ENCODE measurements around the gene ERCC2. TPM values are rescaled to one million over a fixed set of nuclear protein-coding genes. Genes with fewer than 3 reads are reported as not detected.

ERCC2 gene
- total and polyA plus RNA-seq, 4 experiments from 2014 or later, result 5.1 to 19.3 (median 13.5) TPM

- peak overlapping the region in 1 of 8 donors; percentile 20 for H3K4me3 Mint-ChIP-seq
- peaks cover 23 to 35% of the 10 kb centered on the region in 2 donors for H3K27me3 Mint-ChIP-seq
- POLR2A ChIA-PET (ENCODE audit: partially characterized antibody), result interaction anchor here (0.8 to 1.1 kb wide), 2 partner anchors 76 to 239 kb away, joined by 3 read pairs; no protein-coding TSS in a partner anchor
Measured at GRCh38 chr19:45402298-45403061, 32.1 kb upstream of the ERCC2 start.

GRCh38 chr19:45401815-45402214 lies 31.4 kb upstream of the ERCC2 start:
- H3K36me3 Mint-ChIP-seq, result peaks cover 0 to 7% of the 10 kb centered on the region in 2 donors
- no peak overlapping the region for H3K27ac Mint-ChIP-seq
- CTCF ChIA-PET (ENCODE audit: partially characterized antibody), result interaction anchor here (0.6 to 3.4 kb wide), 3 partner anchors 9 to 77 kb away, joined by 3 to 11 read pairs (median 8); no protein-coding TSS in a partner anchor
- POLR2A ChIA-PET (ENCODE audit: partially characterized antibody), result interaction anchor here (0.8 to 1.1 kb wide), 2 partner anchors 77 to 240 kb away, joined by 3 read pairs; no protein-coding TSS in a partner anchor
- Histone ChIP-seq H3K4me3 (ENCODE audit: low read length in 2 of 2) (no peak overlapping the region), H3K36me3 (ENCODE audit: insufficient read depth, low read length) (no peaks in the 10 kb centered on the region), H3K27me3 (ENCODE audit: insufficient read depth, low read length) (peaks cover 16% of the 10 kb centered on the region), H3K27ac (ENCODE audit: low read depth, low read length) (no peak overlapping the region), H3K4me1 (ENCODE audit: insufficient read depth, low read length) (peaks cover 38% of the 10 kb centered on the region), H3K9me3 (ENCODE audit: control insufficient read depth in 1 of 2, low read length in 2 of 2) (no peaks in the 10 kb centered on the region)
- DNase-seq, result no peak
- no peak overlapping the region for H3K4me3 Mint-ChIP-seq
- H3K27me3 Mint-ChIP-seq, result peaks cover 25 to 39% of the 10 kb centered on the region in 2 donors
- intact Hi-C loops (cut with micrococcal nuclease), result no loop called here
- no peaks in the 10 kb centered on the region for H3K9me3 Mint-ChIP-seq
- H3K4me1 Mint-ChIP-seq, result peaks cover 15 to 42% (median 28%) of the 10 kb centered on the region in 4 donors

More at GRCh38 chr19:45402298-45403061, 32.1 kb upstream of the ERCC2 start:
- peaks cover 0 to 7% of the 10 kb centered on the region in 2 donors for H3K36me3 Mint-ChIP-seq
- no peaks in the 10 kb centered on the region for H3K9me3 ChIP-seq (ENCODE audit: control insufficient read depth in 1 of 2, low read length in 2 of 2)
- no peak for DNase-seq
- no peaks in the 10 kb centered on the region for H3K36me3 ChIP-seq (ENCODE audit: insufficient read depth, low read length)
- H3K4me1 ChIP-seq (ENCODE audit: insufficient read depth, low read length), result peaks cover 45% of the 10 kb centered on the region
- H3K27me3 ChIP-seq (ENCODE audit: insufficient read depth, low read length), result peaks cover 16% of the 10 kb centered on the region
- no peak overlapping the region for H3K4me3 ChIP-seq (ENCODE audit: low read length in 2 of 2)
- H3K9me3 Mint-ChIP-seq, result no peaks in the 10 kb centered on the region
- H3K27ac Mint-ChIP-seq, result no peak overlapping the region
- H3K27ac ChIP-seq (ENCODE audit: low read depth, low read length), result no peak overlapping the region
- peaks cover 17 to 42% (median 31%) of the 10 kb centered on the region in 4 donors for H3K4me1 Mint-ChIP-seq
- intact Hi-C loops (cut with micrococcal nuclease), result no loop called here
- CTCF ChIA-PET (ENCODE audit: partially characterized antibody), result interaction anchor here (1.7 to 3.4 kb wide), 2 partner anchors 37 to 76 kb away, joined by 8 to 11 read pairs; no protein-coding TSS in a partner anchor

- Mint-ChIP-seq H3K4me3 (peak overlapping the region in 1 of 8 donors; percentile 15), H3K27me3 (peaks cover 24 to 36% of the 10 kb centered on the region in 2 donors), H3K36me3 (no peaks in the 10 kb centered on the region), H3K27ac (no peak overlapping the region), H3K9me3 (no peaks in the 10 kb centered on the region), H3K4me1 (peaks cover 7 to 26% (median 16%) of the 10 kb centered on the region in 4 donors)
- ChIA-PET POLR2A (ENCODE audit: partially characterized antibody) (no interaction called here), CTCF (ENCODE audit: partially characterized antibody) (interaction anchor here (0.6 to 1.1 kb wide), 4 partner anchors 14 to 96 kb away, joined by 3 to 6 read pairs (median 4); no protein-coding TSS in a partner anchor)
- H3K4me3 ChIP-seq (ENCODE audit: low read length in 2 of 2), result no peak overlapping the region
- H3K27me3 ChIP-seq (ENCODE audit: insufficient read depth, low read length), result peaks cover 16% of the 10 kb centered on the region
- H3K27ac ChIP-seq (ENCODE audit: low read depth, low read length), result no peak overlapping the region
- intact Hi-C loops (cut with micrococcal nuclease), result no loop called here
- H3K4me1 ChIP-seq (ENCODE audit: insufficient read depth, low read length), result peaks cover 26% of the 10 kb centered on the region
- no peaks in the 10 kb centered on the region for H3K9me3 ChIP-seq (ENCODE audit: control insufficient read depth in 1 of 2, low read length in 2 of 2)
- no peak for DNase-seq
- H3K36me3 ChIP-seq (ENCODE audit: insufficient read depth, low read length), result no peaks in the 10 kb centered on the region
Measured at GRCh38 chr19:45400192-45400591, 29.8 kb upstream of the ERCC2 start.

- Histone ChIP-seq H3K36me3 (ENCODE audit: insufficient read depth, low read length) (no peaks in the 10 kb centered on the region), H3K9me3 (ENCODE audit: control insufficient read depth in 1 of 2, low read length in 2 of 2) (no peaks in the 10 kb centered on the region), H3K4me3 (ENCODE audit: low read length in 2 of 2) (no peak overlapping the region), H3K27me3 (ENCODE audit: insufficient read depth, low read length) (no peaks in the 10 kb centered on the region), H3K4me1 (ENCODE audit: insufficient read depth, low read length) (peaks cover 10% of the 10 kb centered on the region), H3K27ac (ENCODE audit: low read depth, low read length) (no peak overlapping the region)
- Mint-ChIP-seq H3K36me3 (no peaks in the 10 kb centered on the region), H3K4me3 (no peak overlapping the region), H3K4me1 (peaks cover 3 to 16% (median 5%) of the 10 kb centered on the region in 4 donors), H3K27ac (no peak overlapping the region), H3K9me3 (no peaks in the 10 kb centered on the region), H3K27me3 (peaks cover 13 to 19% of the 10 kb centered on the region in 2 donors)
- ChIA-PET POLR2A (ENCODE audit: partially characterized antibody) (no interaction called here), CTCF (ENCODE audit: partially characterized antibody) (no interaction called here)
- intact Hi-C loops (cut with micrococcal nuclease), result no loop called here
- DNase-seq, result no peak
Measured at GRCh38 chr19:45395821-45396617, 25.6 kb upstream of the ERCC2 start.

- Mint-ChIP-seq H3K36me3 (no peaks in the 10 kb centered on the region), H3K27ac (no peak overlapping the region), H3K27me3 (peaks cover 7 to 12% of the 10 kb centered on the region in 2 donors), H3K9me3 (no peaks in the 10 kb centered on the region), H3K4me3 (no peak overlapping the region), H3K4me1 (peaks cover 0 to 3% (median 0%) of the 10 kb centered on the region in 4 donors)
- Histone ChIP-seq H3K4me3 (ENCODE audit: low read length in 2 of 2) (no peak overlapping the region), H3K9me3 (ENCODE audit: control insufficient read depth in 1 of 2, low read length in 2 of 2) (no peaks in the 10 kb centered on the region), H3K27ac (ENCODE audit: low read depth, low read length) (no peak overlapping the region), H3K36me3 (ENCODE audit: insufficient read depth, low read length) (no peaks in the 10 kb centered on the region), H3K27me3 (ENCODE audit: insufficient read depth, low read length) (no peaks in the 10 kb centered on the region), H3K4me1 (ENCODE audit: insufficient read depth, low read length) (no peaks in the 10 kb centered on the region)
- ChIA-PET POLR2A (ENCODE audit: partially characterized antibody) (interaction anchor here (0.6 kb wide), 1 partner anchor 217 kb away, joined by 3 read pairs; no protein-coding TSS in a partner anchor), CTCF (ENCODE audit: partially characterized antibody) (no interaction called here)
- no peak for DNase-seq
- intact Hi-C loops (cut with micrococcal nuclease), result no loop called here
Measured at GRCh38 chr19:45391871-45392665, 21.7 kb upstream of the ERCC2 start.

GRCh38 chr19:45391346-45391745 lies 21.0 kb upstream of the ERCC2 start:
- ChIA-PET POLR2A (ENCODE audit: partially characterized antibody) (no interaction called here), CTCF (ENCODE audit: partially characterized antibody) (no interaction called here)
- Histone ChIP-seq H3K27ac (ENCODE audit: low read depth, low read length) (no peak overlapping the region), H3K4me1 (ENCODE audit: insufficient read depth, low read length) (no peaks in the 10 kb centered on the region), H3K27me3 (ENCODE audit: insufficient read depth, low read length) (peaks cover 1% of the 10 kb centered on the region), H3K36me3 (ENCODE audit: insufficient read depth, low read length) (no peaks in the 10 kb centered on the region), H3K9me3 (ENCODE audit: control insufficient read depth in 1 of 2, low read length in 2 of 2) (no peaks in the 10 kb centered on the region), H3K4me3 (ENCODE audit: low read length in 2 of 2) (no peak overlapping the region)
- Mint-ChIP-seq H3K27ac (peak overlapping the region in 1 of 7 donors; percentile 68), H3K4me3 (no peak overlapping the region), H3K9me3 (no peaks in the 10 kb centered on the region), H3K36me3 (no peaks in the 10 kb centered on the region), H3K4me1 (no peaks in the 10 kb centered on the region), H3K27me3 (peaks cover 4 to 10% of the 10 kb centered on the region in 2 donors)
- intact Hi-C loops (cut with micrococcal nuclease), result no loop called here
- DNase-seq, result no peak
